Stimulated activated CD4-positive, alpha-beta T cell treated with anti-CD3 and anti-CD28 coated beads, Interleukin-1b, Interleukin-23, amount 100 ng/mL, for 1 hour (primary cell): Measurements from ENCODE around the gene RPL22.

Source experiments
- DNase-seq, 2 donors: peaks; one replicate each; pipeline ENCODE4 v3.0.0-alpha.2; 2020; ENCODE audit warnings: low read depth in 2 of 2

RPL22 gene

DNA sequence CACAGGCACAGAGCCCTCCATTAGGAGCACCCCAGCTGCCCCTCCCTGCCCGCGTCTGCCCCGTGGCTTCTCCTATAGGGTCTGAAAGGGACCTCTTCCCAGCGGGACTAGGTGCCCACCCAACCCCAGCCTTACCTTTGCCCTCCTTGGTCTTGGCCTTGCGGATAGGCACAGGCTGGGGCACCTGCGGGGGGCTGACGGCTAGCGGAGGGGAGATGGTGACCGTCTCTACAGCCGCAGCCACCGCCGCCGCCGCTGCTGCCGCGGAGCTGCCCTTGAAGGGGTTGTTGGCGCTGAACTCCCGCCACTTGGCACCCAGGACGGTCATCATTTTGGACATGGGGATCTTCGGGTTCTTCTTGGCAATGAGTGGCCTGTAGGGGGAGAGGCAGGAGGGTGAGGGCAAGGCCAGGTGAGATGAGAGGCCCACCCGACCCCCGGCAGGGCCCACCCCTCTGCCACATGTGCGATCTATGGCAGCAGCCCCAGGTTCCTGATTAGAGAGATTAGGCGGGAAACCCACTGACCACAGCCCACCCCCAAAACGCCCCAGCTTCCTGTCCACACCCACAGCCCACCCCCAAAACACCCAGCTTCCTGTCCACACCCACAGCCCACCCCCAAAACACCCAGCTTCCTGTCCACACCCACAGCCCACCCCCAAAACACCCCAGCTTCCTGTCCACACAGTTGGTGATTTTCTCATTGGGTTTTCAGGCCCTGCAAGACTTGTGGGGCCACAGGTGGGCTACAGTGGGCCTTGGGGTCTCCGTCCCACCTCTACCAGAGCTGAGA lies 44.7 kb downstream of the RPL22 start:
- DNase-seq = no peak

DNA sequence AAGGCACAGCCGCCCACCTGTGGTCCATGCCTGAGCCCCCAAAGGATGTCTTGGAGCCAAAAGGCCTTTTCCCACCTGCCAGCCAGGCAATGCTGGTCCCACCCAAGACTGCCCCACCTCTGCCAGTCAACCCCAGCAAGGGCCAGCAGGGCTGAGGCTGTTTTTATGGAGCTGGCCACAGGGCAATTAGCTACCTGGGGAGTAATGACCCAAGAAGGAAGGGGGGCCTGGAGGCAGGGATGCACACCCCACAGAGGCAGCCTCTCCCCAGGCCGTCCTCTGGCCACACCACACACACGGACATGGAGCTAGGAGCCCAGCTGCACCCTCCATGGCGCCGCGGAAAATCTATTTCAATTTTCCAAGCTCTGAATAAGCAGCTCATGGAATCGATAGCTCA lies 46.5 kb downstream of the RPL22 start:
- no peak for DNase-seq

DNA sequence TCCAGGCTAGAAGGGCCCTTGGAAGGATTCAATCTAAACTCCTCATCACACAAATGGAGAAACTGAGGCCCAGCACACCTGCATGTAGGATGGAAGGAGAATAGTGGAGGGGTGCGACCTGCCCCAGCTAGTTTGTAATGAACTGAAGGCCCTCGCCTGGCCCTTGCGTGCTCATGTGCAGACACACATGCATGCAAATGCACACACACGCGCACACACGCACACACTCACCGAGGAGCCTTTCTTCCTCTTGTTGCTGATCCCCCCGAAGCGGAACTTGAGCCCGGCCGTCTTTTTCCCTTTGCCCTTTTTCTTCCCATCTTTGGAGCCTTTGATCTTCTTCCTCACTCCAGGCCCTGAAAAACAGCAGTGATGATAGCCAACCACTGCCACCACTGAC lies 47.2 kb downstream of the RPL22 start:
- DNase-seq = no peak

DNA sequence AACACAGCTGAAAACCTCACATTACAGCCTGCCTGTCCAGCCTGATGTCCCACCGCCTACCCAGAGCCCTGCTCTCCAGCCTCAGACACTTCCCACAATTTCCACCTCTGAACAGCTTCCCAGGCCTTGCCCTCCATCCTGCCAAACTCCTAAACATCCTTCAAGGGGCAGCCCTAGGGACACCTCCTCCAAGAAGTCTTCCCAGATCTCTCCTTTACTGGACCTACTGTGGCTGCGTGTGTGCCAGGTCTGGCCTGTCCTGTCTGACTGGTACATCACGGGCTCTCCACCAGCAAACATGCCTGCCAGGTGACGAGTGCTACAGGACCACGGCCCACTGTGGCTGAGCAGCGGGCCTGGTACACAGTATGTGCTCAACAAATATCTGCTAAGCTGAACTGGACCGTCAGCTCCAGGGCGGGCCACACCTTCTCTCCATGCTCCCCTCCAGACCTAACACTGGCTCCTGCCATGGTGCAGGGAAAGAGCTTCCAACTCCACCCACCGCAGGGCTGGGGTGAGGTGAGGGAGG lies 48.0 kb downstream of the RPL22 start:
- no peak for DNase-seq

DNA sequence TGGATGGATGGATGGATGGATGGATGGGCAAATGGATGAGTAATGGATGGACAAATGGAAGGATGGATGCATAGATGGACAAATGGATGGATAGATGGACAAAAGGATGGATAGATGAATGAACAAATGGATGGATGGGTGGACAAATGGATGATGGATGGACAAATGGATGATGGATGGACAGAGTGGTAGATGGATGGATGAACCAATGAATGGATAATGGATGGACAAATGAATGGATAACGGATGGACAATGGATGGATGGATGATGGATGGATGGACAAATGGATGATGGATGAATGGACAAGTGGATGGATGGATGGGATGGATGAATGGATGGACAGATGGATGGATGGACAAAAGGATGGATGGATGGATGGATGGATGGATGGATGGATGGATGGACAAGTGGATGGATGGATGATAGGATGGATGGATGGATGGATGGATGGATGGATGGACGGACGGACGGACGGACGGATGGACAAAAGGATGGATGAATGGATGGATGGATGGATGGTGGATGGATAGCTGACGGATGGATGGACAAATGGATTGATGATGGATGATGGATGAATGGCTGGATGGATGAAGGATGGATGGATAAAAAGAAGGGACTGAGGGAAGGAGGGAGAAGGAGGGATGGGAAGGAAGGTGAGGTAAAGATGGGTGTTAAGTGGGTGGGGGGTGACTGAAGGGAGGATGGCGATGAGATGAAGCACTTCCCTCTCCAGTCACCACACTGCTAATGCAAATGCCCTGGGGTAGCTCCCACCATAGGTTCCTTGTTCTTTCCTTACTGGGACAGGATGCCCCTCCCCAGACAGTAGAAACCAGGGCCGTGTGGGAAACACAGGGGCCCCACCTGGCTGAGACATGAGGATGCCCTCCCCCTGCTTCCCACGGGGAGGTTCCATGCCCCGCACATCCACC lies 49.1 kb downstream of the RPL22 start:
- no peak for DNase-seq

DNA sequence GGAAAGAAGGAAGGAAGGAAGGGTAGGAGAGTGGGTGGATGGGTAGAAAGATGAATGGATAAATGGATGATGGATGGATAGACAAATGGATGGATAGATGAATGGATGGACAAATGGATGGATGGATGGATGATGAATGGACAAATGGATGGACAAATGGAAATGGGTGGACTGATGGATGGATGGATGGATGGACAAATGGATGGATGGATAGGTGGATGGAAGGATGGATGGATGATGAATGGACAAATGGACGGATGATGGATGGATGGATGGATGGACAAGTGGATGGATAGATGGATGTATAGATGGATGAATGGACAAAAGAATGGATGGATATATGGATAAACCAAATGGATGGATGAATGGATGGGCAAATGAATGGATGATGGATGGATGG lies 49.8 kb downstream of the RPL22 start:
- DNase-seq = no peak

DNA sequence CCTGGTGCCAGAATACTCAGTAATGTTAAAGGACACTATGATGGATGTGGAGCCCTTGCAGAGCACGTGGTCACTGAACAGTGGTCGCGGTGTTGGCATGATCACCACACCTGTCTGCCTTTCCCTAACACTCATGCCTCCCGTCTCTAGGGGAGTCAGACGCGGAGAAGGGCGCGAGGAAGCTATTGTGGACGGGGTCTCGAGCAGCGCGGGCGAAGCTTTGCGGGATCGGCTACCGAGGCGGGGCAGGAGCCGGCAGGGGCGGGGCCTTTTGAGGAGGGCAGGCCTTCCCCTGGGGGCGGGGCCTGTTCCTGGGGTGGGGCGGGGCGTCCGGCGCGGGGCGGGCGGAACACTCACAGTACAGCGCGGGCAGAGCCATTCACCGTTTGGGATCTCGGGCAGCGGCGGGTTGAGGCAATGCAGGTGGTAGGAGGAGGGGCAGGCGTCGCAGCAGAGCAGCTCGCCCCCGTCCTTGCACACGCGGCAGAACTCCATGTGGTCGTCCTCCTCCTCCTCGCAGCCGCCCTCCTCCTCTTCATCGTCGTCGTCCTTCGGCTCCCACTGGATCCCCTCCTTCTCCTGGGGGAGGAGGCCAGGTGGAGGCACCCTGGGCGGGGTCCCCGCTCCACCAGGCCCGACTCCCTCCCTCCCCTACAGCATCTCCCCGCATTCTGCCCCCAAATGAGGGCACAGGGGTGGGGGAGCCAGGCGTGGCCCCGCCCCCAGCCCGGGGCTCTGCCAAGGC lies 50.7 kb downstream of the RPL22 start:
- DNase-seq = peak; percentile 22 to 64

DNA sequence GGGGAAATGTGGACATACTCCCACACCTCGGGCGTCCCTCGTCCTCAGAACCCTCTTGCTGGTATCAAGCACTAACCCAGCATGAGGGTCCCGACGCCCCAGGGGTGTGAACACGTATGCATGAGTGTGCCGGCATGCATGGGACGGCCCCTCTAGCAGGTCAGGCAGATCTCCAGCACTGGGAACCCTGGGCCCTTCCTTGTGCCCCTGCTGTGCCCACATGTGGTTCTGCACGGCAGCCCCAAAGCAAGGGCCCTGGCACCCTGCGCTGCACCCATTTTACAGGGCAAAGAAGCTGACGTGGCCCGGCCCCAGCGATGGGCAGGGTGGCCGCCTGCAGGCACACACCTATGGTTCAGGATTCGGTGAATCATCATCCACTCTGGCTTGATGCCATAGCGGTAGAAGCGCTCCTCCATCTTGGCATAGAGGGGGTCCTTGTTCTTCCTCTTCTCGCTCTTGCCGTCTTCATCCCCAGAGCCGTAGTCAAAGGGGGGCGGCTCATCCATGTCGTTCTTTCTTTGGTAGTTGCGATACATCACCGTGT lies 53.5 kb downstream of the RPL22 start:
- DNase-seq = no peak

DNA sequence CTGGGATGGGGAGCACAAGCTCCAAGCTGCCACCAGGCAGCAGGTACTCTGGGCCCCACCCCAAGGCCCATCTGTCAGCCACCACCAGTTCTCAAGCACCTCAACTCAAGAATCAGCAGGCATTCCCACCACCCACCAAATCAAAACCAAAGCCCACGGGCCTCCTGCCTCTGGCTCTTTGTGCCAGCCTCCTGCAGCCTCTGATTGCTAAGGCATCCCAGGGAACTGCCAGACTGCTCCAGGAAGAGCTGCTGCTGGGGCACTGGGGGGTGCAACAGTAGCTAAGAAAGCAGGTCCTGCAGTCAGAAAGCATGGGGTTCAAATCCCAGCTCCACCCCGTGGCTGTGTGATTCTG lies 54.0 kb downstream of the RPL22 start:
- DNase-seq = no peak

DNA sequence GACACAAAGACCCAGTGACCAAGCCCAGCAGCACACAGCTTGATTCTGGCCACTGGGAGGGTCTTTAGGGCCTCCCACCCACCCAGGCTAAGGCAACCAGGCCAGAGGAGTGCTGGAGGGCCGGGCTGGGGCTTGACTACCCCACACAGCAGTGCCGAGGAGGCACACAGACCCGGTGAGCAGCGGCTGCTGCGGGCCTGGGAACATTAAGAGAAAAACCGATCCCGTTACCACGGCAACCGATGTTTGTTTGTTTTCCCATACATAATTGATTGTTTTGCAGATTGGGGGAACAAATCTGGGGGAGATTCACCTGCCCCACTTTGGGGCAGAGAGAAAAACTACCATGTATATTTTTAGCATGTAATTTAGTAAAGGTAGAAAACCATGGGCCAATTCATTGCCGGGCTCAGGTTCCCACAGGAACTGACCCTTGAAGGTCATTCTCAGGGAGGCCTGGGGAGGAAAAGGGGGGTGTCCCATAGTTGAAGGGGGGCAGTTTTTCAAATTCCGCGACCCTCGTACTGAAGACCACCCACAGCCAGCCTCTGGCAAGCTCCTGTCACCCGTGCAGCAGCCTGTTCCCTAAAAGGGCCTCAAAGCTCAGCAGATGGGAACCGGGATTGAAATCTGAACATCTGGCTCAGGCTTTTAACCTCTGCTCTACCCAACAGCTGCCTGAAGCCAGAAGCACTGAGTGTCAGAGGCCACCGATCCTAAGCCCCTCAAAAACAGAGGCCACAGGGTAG lies 54.6 kb downstream of the RPL22 start:
- DNase-seq = no peak

DNA sequence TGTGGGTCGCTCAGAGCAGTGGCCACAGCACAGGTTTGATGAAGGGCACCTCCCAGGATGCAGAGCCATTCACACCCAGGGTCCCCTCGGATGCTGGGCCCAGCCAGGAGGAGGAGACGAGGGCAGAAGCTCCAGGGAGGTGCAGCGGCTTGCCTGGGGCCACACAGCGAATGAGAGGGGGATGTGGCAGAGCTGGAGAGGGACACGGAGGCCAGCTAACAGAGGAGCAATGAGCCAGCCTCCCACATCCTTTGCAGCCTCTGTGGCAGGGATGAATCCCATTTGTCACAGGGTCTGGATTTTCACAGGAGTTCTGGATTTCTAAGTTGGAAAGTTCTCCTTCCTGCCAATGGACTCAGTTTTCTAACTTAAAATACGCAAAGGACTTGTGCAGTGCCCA lies 55.2 kb downstream of the RPL22 start:
- DNase-seq = no peak

DNA sequence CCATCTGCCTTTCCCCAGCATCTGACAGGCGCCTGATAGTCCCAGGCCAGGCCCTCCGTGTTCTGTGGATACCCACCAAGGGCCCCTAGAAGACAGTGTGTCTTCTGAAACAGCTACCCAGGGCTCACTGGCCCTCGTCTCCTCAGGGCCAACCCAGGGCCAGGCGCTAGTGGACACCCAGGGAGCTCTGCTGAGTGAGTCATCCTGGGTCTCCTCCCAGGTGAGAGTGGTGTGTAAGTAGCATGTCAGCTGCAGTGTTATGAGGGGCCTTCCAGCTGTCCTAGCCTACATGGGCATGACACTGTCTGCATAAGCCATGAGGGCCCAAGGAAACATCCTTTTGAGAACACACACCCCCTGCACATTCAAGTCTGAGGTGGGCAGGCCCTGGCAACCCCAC lies 56.0 kb downstream of the RPL22 start:
- DNase-seq = no peak

DNA sequence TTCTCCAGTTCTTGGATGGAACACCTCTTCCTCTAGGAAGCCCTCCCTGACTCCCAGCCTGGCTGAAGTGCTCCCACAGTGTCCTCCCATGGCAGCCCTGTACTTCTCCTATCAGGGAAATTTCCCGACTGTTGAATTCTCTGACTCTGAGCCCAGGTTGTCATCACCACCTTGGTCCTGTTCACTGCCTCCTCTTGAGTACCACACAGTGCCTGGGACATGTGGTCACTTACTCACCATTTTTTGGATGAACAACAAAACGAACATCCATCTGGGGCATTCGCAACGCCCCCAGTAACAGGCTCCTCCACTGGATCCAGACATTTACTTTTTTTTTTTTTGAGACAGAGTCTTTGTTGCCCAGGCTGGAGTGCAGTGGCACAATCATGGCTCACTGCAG lies 56.7 kb downstream of the RPL22 start:
- no peak for DNase-seq

DNA sequence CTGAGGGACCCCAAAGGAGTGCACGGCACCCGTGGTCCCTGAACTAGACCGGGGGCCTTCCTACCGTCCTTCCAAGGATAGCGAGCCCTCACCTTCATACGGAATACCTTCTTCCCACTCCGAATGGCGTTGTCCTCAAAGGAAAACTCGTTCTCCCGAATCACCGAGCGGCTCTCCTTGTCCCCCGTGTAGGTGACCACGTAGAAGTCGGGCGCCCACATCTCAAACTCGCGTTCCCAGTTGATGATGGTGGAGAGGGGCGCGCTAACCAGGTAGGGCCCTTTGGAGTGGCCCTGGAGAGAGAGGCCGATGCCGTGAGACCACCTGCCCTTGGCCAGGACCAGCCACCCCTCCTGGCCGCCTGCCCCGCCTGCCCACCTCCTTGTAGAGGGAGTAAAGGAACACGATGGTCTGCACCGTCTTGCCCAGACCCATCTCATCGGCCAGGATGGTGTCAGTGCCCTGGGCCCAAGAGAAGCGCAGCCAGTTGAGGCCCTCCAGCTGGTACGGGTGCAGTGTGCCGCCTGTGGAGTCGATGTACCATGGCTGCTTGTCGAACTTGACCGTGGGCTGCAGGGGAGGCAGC lies 57.3 kb downstream of the RPL22 start:
- no peak for DNase-seq

DNA sequence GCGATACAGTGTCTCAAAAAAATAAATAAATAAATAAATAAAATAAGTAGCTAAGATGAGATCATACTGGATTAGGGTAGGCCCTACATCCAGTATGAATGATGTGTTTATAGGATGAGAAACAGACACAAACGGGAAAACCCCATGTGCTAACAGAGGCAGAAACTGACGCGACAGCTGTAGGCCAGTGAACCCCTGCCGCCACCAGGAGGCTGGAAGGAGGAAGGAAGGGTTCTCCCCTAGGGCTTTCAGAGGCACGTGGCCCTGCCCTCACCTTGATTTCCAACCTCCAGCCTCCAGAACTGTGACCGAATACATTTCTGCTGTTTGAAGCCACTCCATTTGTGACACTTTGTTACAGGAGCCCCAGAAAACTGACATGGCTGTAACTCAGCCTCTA lies 57.8 kb downstream of the RPL22 start:
- no peak for DNase-seq

DNA sequence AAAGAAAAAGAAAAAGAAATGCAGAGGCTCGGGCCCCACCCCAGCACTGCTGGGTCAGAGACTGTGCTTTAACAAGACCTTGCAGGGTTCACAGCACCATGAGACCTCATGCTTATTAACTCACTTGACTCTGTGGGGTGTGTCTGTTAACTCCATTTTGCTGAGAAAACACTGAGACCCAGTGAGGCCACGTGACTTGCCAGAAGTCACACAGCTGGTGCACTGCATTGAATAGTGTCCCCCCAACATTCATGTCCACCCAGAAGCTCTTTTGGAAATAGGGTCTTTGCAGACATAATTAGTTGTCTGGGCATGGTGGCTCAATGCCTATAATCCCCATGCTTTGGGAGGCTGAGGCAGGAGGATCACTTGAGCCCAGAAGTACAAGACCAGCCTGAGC lies 59.0 kb downstream of the RPL22 start:
- DNase-seq = no peak

DNA sequence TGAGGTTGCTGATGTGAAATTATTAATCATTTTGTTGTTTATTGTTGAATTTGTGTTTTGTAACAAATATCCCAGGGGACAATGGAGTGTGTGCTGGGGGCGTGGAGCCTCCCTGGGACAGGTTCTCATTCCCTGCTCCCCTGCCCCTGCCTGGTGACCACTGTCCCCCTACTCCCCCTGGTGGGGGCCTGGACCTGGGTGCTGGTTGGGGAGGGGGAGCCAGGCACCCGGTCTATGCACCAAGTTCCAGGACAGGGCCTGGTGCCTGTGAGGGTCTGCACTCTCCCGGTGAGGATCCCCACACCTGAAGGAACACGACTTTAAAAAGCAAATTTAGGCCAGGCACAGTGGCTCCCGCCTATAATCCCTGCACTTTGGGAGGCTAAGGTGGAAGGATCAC lies 61.6 kb downstream of the RPL22 start:
- no peak for DNase-seq

DNA sequence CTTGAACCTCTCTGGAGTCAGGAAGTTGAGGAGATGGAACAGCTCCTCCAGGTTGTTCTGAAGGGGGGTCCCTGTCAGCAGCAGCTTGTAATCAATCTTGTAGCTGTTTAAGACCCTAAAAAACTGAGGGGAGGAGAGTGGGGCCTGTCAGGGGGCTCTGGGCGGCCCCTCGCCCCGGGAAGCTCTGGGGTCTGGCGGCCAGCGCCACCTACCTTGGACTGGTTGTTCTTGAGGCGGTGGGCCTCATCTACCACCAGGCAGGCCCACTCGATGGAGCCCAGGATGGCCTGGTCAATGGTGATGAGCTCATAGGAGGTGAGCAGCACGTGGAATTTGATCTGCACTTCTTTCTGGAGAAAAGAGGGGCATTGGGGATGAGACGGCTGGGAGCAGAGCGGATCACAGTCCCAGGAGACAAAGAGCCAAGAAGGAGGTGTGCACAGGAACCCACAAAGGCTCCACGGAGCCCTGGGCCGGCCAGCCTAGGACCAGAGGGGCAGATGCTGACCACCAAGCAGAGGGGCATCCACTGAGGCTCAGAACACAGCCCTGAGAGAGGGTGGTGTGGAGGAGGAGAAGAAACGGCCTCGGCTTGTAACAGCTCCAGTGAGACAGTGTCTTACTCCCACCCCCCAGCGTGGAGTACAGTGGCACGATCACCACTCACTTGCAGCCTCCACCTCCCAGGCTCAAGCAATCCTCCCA lies 62.7 kb downstream of the RPL22 start:
- no peak for DNase-seq
